Lower leg skin (tissue), 3 donors: ENCODE measurements around the gene BICC1.

Experiments
- POLR2A ChIP-seq, 2 donors: fragments of 450-650 bp; IDR thresholded peaks; one replicate each; pipeline ENCODE4 v1.6.1; 2016 to 2017; ENCODE audit warnings: antibody characterized with exemption in 2 of 2, mild to moderate bottlenecking in 1 of 2, moderate library complexity in 1 of 2
- TF ChIP-seq, protein P1 (sequence below), 3 donors: fragments of 450-650 bp; IDR thresholded peaks; one replicate each; pipeline ENCODE4 v1.5.1; 2016; ENCODE audit warnings: antibody characterized with exemption in 3 of 3, mild to moderate bottlenecking in 3 of 3, moderate library complexity in 2 of 3

DNA sequence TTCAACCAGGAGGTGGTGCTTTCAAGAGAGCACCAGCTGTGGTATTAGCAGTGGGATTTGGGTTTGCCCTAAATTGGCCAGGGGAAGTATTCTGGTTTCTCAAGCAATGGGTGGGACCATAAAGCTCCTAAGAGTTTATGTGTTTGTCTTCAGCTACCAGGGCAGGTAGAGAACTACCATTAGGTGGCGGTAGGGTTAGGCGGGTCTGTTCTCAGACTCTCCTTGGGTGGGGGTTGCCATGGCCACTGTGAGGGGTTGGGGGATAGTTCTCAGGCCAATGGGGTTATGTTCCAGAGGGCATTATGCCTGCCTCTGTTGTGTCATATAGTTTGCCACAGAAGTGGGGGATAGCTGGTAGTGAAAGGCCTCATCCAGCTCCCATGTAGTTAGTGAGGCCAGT is 47.7 kb upstream of the BICC1 start:
- TF ChIP-seq, protein P1, sequence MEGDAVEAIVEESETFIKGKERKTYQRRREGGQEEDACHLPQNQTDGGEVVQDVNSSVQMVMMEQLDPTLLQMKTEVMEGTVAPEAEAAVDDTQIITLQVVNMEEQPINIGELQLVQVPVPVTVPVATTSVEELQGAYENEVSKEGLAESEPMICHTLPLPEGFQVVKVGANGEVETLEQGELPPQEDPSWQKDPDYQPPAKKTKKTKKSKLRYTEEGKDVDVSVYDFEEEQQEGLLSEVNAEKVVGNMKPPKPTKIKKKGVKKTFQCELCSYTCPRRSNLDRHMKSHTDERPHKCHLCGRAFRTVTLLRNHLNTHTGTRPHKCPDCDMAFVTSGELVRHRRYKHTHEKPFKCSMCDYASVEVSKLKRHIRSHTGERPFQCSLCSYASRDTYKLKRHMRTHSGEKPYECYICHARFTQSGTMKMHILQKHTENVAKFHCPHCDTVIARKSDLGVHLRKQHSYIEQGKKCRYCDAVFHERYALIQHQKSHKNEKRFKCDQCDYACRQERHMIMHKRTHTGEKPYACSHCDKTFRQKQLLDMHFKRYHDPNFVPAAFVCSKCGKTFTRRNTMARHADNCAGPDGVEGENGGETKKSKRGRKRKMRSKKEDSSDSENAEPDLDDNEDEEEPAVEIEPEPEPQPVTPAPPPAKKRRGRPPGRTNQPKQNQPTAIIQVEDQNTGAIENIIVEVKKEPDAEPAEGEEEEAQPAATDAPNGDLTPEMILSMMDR (IDR thresholded peaks at IDR 0.05) = no peak
- TF ChIP-seq POLR2A (IDR thresholded peaks at IDR 0.05) = no peak
